Upper lobe of right lung (tissue), 1 donor: ENCODE results near the gene SPAG16. TPM values are rescaled to one million over a fixed set of nuclear protein-coding genes. Genes with fewer than 3 reads are reported as not detected.

Experiments used
- ATAC-seq: fragments of 200-7000 bp; cut with Tn5 transposase; one replicate; pipeline ENCODE4 v1.9.1; 2020; ENCODE audit warnings: mild to moderate bottlenecking, moderate library complexity
- DNase-seq: peaks from one replicate; pipeline ENCODE4 v3.0.0-alpha.2; 2020
- H3K27ac ChIP-seq: fragments of 200-600 bp; one replicate; pipeline ENCODE4 v1.8.0; 2022
- H3K27me3 ChIP-seq: fragments of 200-600 bp; one replicate; pipeline ENCODE4 v1.8.0; 2022; ENCODE audit warnings: mild to moderate bottlenecking
- H3K36me3 ChIP-seq: fragments of 200-600 bp; one replicate; pipeline ENCODE4 v1.8.0; 2022
- H3K4me1 ChIP-seq: fragments of 200-600 bp; one replicate; pipeline ENCODE4 v1.8.0; 2022
- H3K4me3 ChIP-seq: fragments of 200-600 bp; one replicate; pipeline ENCODE4 v1.8.0; 2022; ENCODE audit warnings: mild to moderate bottlenecking
- H3K9me3 ChIP-seq: fragments of 200-600 bp; one replicate; pipeline ENCODE4 v1.8.0; 2022
- intact Hi-C: fragments of 100-400 bp; cut with DNase I; formaldehyde crosslinking; loops from one replicate; pipeline ENCODE4 v1.11.0; 2022
- total RNA-seq: library from RNA; stranded (reverse); fragmentation: NEBNext Ultra II Directional; extraction: Animal tissue kit (Norgen Biotek cat#: 25700); gene quantifications from one replicate; pipeline ENCODE4 v1.2.1, GENCODE V29; 2021
- TF ChIP-seq, protein P1 (sequence below): fragments of 200-600 bp; IDR thresholded peaks from one replicate; pipeline ENCODE4 v1.8.0; 2022; ENCODE audit warnings: antibody characterized with exemption
- donor health status: DM: no; HTN: yes; CAD: no; lungs with severe emphysema.

Gene SPAG16
- total RNA-seq, 1 donor from 2014 or later = 11.6 TPM

DNA sequence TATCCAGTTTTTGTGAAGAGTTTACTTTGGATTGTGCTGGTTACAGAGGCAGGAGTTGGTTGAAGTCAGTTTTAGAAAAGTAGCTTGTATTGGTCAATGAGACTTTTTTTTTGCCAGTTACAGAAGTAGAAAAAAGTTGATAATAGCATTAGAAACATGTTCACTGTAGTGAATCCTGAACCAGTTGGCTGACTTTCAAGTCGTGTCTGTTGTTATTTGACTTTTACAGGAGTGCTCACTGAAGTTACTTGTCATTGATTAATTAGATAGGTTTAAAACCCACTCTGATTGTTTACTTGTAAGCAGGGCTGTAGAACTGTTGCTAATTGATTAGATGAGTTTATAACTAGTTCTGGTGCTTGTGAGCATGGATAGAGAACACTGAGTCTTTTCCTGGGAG, 814.5 kb downstream of the SPAG16 start:
- intact Hi-C loops = no loop called here
- no peaks in the 10 kb centered on the region for H3K36me3 ChIP-seq
- no peak for ATAC-seq

DNA sequence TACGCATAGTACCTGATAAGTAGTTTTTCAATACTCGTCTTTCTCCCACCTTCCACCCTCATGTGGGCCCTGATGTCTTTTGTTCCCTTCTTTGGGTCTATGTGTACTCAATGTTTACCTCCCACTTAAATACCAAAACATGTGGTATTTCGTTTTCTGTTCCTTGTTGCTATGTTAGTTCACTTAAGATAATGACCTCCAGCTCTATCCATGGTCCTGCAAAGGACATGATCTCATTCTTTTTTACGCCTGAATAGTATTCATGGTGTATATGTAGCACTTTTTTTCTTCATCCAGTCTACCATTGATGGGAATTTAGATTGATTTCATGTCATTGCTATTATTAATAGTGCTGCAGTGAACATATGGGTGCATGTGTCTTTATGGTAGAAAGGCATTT, 816.2 kb downstream of the SPAG16 start:
- TF ChIP-seq, protein P1, sequence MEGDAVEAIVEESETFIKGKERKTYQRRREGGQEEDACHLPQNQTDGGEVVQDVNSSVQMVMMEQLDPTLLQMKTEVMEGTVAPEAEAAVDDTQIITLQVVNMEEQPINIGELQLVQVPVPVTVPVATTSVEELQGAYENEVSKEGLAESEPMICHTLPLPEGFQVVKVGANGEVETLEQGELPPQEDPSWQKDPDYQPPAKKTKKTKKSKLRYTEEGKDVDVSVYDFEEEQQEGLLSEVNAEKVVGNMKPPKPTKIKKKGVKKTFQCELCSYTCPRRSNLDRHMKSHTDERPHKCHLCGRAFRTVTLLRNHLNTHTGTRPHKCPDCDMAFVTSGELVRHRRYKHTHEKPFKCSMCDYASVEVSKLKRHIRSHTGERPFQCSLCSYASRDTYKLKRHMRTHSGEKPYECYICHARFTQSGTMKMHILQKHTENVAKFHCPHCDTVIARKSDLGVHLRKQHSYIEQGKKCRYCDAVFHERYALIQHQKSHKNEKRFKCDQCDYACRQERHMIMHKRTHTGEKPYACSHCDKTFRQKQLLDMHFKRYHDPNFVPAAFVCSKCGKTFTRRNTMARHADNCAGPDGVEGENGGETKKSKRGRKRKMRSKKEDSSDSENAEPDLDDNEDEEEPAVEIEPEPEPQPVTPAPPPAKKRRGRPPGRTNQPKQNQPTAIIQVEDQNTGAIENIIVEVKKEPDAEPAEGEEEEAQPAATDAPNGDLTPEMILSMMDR = no peak
- Histone ChIP-seq H3K27me3 (no peaks in the 10 kb centered on the region), H3K4me3 (no peak overlapping the region), H3K36me3 (no peaks in the 10 kb centered on the region), H3K9me3 (no peaks in the 10 kb centered on the region), H3K27ac (no peak overlapping the region), H3K4me1 (no peaks in the 10 kb centered on the region)
- intact Hi-C loops = no loop called here
- DNase-seq = no peak
- no peak for ATAC-seq

More for the DNA sequence above, 814.5 kb downstream of the SPAG16 start:
- no peak for DNase-seq
- TF ChIP-seq, protein P1 = no peak
- Histone ChIP-seq H3K4me1 (no peaks in the 10 kb centered on the region), H3K27ac (no peak overlapping the region), H3K27me3 (no peaks in the 10 kb centered on the region), H3K9me3 (no peaks in the 10 kb centered on the region), H3K4me3 (no peak overlapping the region)

DNA sequence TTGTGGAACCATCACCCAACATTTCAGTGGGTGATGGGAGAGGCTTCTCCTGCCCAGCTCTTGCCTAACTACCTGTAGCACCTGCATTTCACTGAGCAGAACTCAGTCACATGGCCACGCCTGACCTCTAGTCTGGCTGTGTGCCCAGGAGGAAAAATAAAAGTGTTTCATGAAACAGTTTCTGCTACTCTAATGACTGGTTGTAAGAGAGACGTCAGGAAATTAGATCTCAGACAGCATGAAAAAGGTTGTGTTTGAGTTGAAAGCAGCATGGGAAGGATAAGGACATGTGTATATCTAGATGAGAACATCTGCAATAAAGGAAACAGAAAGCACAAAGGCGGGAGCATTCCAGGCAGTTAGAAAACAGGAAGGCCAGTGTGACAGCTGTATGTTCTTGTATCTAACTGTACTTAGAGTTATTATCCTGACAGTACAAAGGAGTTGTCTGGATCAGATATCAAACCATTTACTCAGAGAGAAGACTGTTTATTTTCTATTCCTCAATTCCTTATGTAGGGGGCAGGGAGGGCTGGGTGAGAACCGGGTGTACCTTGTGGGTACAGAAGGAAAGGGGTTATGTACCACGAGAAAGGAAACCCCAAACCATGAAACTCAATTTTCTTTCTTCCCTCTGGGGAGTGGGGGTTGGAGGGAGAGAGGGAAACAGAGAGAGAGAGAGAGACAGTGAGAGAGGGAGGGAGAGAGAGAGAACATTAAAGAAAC, 819.2 kb downstream of the SPAG16 start:
- TF ChIP-seq, protein P1 = no peak
- no peaks in the 10 kb centered on the region for H3K9me3 ChIP-seq
- H3K4me1 ChIP-seq = no peaks in the 10 kb centered on the region
- H3K4me3 ChIP-seq = no peak overlapping the region
- no peaks in the 10 kb centered on the region for H3K27me3 ChIP-seq
- ATAC-seq = peak; percentile 80
- no peaks in the 10 kb centered on the region for H3K36me3 ChIP-seq
- DNase-seq = no peak
- intact Hi-C loops = no loop called here
- H3K27ac ChIP-seq = no peak overlapping the region

DNA sequence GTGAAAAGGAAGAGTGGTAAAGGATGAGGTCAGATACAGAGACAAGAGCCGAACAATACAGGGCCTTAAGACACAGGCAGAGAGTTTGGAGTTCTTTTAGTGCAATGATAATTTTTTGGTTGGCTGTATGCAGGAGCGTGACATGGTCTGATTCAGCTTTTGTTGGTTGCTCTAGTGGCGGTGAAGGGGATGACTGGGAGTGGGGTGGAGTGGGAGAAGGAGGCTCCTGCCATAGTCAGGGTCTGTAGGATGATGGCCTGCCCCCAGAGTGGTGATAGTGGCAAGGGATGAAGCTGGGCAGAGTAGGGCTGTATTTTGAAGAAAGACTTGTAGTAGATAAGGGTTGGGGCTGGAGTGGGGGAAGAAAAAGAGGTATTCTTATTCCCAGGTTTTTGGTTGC, 820.0 kb downstream of the SPAG16 start:
- no peak for ATAC-seq
- no peaks in the 10 kb centered on the region for H3K36me3 ChIP-seq
- H3K9me3 ChIP-seq = no peaks in the 10 kb centered on the region
- no peak overlapping the region for H3K27ac ChIP-seq
- no peak for DNase-seq
- H3K4me3 ChIP-seq = no peak overlapping the region
- TF ChIP-seq, protein P1 = no peak
- H3K4me1 ChIP-seq = no peaks in the 10 kb centered on the region
- intact Hi-C loops = no loop called here
- no peaks in the 10 kb centered on the region for H3K27me3 ChIP-seq

DNA sequence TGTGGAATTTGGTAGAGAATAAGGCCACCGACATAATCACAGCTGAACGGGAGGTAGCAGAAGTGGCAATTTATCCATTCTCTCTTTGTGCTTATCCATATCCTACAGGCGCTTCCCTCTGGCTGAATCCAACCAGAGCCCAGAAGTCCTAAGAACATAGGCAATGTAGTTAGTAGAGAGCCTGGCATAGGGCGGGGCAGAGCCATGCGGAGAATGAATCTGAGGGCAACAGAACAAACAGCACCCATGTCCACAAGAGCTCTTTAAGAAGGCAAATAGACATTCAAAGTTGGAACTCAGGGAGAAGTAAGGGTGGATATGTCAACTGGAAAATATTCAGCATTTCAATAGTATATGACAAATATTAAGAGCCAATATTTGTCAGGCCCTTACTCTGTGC, 820.7 kb downstream of the SPAG16 start:
- intact Hi-C loops = no loop called here
- peak; percentile 62 for ATAC-seq
- TF ChIP-seq, protein P1 = no peak

More for the DNA sequence above, 820.7 kb downstream of the SPAG16 start:
- no peaks in the 10 kb centered on the region for H3K36me3 ChIP-seq
- no peaks in the 10 kb centered on the region for H3K27me3 ChIP-seq
- no peaks in the 10 kb centered on the region for H3K4me1 ChIP-seq
- H3K9me3 ChIP-seq = no peaks in the 10 kb centered on the region
- H3K27ac ChIP-seq = no peak overlapping the region
- H3K4me3 ChIP-seq = no peak overlapping the region
- DNase-seq = no peak
